MCF 10A (cell line): ENCODE measurements around the gene LRP2. TPM values are rescaled to one million over a fixed set of nuclear protein-coding genes. Genes with fewer than 3 reads are reported as not detected.

Experiments used
- BruUV-seq: library from RNA; stranded (reverse); fragments of 400-500 nt; replicated peaks from 2 replicates; lab custom pipeline; 2021; lab: Mats Ljungman, UMichigan
- CTCF ChIA-PET: fragments of 300-600 bp; sonication (Branson Sonifier 250); formaldehyde crosslinking; extraction: SDS; loops from one replicate; lab custom pipeline; 2021; ENCODE audit warnings: antibody characterized with exemption, inconsistent platforms; lab: Yijun Ruan, JAX
- POLR2A ChIA-PET: fragments of 300-600, 350-650 bp; sonication (Branson Sonifier 250); formaldehyde crosslinking; extraction: SDS; loops from one replicate; lab custom pipeline; 2020; ENCODE audit warnings: antibody characterized with exemption, inconsistent platforms; lab: Yijun Ruan, JAX
- DNase-seq: peaks from one replicate; pipeline ENCODE4 v3.0.0-alpha.2; 2018; ENCODE audit not compliant: unreplicated experiment
- H3K27ac Mint-ChIP-seq: one replicate; pipeline ENCODE4 v1.8.0; 2022; ENCODE audit warnings: mild to moderate bottlenecking, low read depth, mixed read lengths; ENCODE audit not compliant: unreplicated experiment
- H3K27me3 Mint-ChIP-seq: one replicate; pipeline ENCODE4 v1.8.0; 2022; ENCODE audit warnings: mixed read lengths; ENCODE audit not compliant: insufficient read depth, unreplicated experiment
- H3K36me3 Mint-ChIP-seq: one replicate; pipeline ENCODE4 v1.8.0; 2022; ENCODE audit warnings: mild to moderate bottlenecking, moderate library complexity, mixed read lengths; ENCODE audit not compliant: insufficient read depth, unreplicated experiment
- H3K4me1 Mint-ChIP-seq: one replicate; pipeline ENCODE4 v1.8.0; 2022; ENCODE audit warnings: mixed read lengths; ENCODE audit not compliant: insufficient read depth, unreplicated experiment
- H3K4me3 Mint-ChIP-seq: one replicate; pipeline ENCODE4 v1.8.0; 2022; ENCODE audit warnings: mild to moderate bottlenecking, moderate library complexity, mixed read lengths; ENCODE audit not compliant: unreplicated experiment
- H3K9me3 Mint-ChIP-seq: one replicate; pipeline ENCODE4 v1.8.0; 2022; ENCODE audit warnings: mixed read lengths; ENCODE audit not compliant: unreplicated experiment
- CTCF ChIP-seq: fragments of 200-600 bp; IDR thresholded peaks from one replicate; pipeline ENCODE4 v1.8.0; 2022; ENCODE audit warnings: antibody characterized with exemption, mild to moderate bottlenecking; ENCODE audit not compliant: unreplicated experiment
- intact Hi-C: fragments of 100-400 bp; cut with micrococcal nuclease; formaldehyde crosslinking; loops from 2 replicates; pipeline ENCODE4 v1.14.1; 2022
- total RNA-seq: library from RNA; stranded (reverse); gene quantifications from 2 replicates; pipeline ENCODE4 v1.2.3, GENCODE V29; 2022

Gene LRP2
- total RNA-seq, 1 experiment from 2014 or later, result 0.07 TPM

DNA sequence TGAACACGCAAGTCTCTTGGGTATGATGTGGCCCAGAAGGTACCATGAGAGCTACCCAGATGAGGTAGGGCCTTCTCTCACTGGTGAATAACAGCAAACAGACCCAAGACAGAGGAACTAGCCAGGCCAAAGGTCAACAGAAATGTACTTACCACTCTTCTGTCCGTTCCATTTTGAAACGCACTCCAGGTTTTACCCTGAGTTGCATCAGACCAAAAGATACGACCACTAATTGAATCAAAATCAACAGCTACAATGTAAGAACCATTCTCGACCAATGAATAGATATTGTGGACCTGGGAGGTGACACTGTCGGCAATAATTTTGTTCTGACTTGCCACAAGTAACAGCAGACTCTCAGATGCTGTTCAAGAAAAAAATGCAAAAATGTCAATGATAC is 124.4 kb downstream of the LRP2 start:
- Mint-ChIP-seq H3K4me1 (no peaks in the 10 kb centered on the region), H3K9me3 (no peaks in the 10 kb centered on the region), H3K36me3 (no peaks in the 10 kb centered on the region), H3K27ac (no peak overlapping the region), H3K4me3 (no peak overlapping the region), H3K27me3 (peaks cover 80% of the 10 kb centered on the region)
- no peak for TF ChIP-seq CTCF
- ChIA-PET CTCF (interaction anchor here (0.7 kb wide), 1 partner anchor 51 kb away, joined by 3 read pairs; no protein-coding TSS in a partner anchor), POLR2A (no interaction called here)
- BruUV-seq, result no TSS peak
- DNase-seq, result no peak
- intact Hi-C loops, result no loop called here

DNA sequence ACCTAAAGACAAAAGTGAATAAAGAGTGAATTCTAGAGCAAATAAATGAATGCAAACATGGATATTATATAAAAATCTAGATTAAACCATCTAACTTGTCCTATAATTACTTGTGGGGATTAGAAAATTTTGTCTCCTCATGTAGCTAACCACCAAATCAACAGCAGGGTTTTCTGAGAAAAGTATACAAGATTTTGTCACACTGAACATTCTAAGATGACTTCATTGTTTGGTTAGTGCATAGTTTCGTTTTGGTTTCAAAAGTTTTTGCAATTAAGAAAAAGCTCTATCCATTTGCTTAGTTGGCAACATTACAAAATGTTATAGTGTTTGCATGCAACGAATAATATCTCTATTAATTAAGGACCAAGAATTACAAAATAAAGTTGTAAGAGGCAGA is 125.0 kb downstream of the LRP2 start:
- no peak overlapping the region for H3K27ac Mint-ChIP-seq
- no peak overlapping the region for H3K4me3 Mint-ChIP-seq
- H3K9me3 Mint-ChIP-seq, result no peaks in the 10 kb centered on the region
- no peaks in the 10 kb centered on the region for H3K36me3 Mint-ChIP-seq
- ChIA-PET CTCF (no interaction called here), POLR2A (no interaction called here)
- H3K4me1 Mint-ChIP-seq, result no peaks in the 10 kb centered on the region
- peaks cover 80% of the 10 kb centered on the region for H3K27me3 Mint-ChIP-seq
- intact Hi-C loops, result no loop called here
- no peak for TF ChIP-seq CTCF
- BruUV-seq, result no TSS peak
- no peak for DNase-seq

DNA sequence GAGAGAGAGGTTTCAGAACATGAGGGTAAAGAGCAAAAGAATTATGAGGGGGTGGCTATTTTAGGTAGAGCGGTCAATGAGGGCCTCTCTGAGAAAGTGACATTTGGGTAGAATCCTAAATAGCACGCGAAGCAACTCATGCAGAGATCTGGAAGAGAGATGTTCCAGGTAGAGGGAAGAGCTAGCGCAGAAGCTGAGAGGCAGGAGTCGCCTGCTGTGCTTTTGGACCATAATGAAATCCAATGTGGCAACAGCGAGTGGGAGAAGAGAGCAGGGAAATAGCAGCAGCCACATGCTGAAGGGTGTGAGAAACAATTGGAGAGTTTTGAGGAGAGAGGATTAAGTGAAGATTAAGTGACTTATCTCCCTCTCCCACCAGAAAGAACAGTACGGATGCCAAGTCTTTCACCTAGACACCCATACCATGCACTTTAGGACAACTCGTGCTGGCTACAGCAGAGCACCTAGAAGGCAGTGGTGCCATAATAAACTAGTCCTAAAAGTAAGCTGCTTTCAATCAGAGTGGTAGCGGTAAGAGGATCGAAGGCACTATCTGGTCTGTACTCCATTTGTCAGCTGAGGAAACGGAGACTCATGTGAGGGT is 129.7 kb downstream of the LRP2 start:
- Mint-ChIP-seq H3K27ac (no peak overlapping the region), H3K27me3 (peaks cover 79% of the 10 kb centered on the region), H3K4me3 (no peak overlapping the region), H3K9me3 (no peaks in the 10 kb centered on the region), H3K4me1 (no peaks in the 10 kb centered on the region), H3K36me3 (no peaks in the 10 kb centered on the region)
- DNase-seq, result no peak
- intact Hi-C loops, result no loop called here
- TF ChIP-seq CTCF, result no peak
- no TSS peak for BruUV-seq
- ChIA-PET POLR2A (no interaction called here), CTCF (interaction anchor here (0.7 kb wide), 1 partner anchor 11 kb away, joined by 4 read pairs; no protein-coding TSS in a partner anchor)

DNA sequence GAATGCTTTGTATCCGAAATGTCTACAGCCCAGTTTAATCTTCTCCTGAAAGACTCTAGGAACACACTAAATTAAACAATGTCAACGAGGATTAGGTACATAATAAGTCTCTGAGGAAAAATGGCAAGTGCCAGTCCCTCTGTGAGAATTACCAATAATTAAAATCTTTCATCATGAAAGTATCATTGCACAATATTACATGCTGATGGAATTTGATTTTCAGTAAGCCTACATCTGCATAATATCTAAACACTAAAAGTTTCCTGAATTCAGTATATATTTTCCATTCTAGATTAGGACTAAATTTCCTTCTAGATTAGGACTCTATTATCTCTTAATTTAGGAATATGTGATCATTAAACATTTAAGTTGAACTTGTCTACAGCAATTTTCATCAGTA is 132.1 kb downstream of the LRP2 start:
- no peak for DNase-seq
- no peak for TF ChIP-seq CTCF
- no peaks in the 10 kb centered on the region for H3K9me3 Mint-ChIP-seq
- no peak overlapping the region for H3K4me3 Mint-ChIP-seq
- POLR2A ChIA-PET, result no interaction called here
- BruUV-seq, result no TSS peak
- intact Hi-C loops, result no loop called here
- CTCF ChIA-PET, result no interaction called here
- H3K27ac Mint-ChIP-seq, result no peak overlapping the region
- no peaks in the 10 kb centered on the region for H3K4me1 Mint-ChIP-seq
- peaks cover 67% of the 10 kb centered on the region for H3K27me3 Mint-ChIP-seq
- H3K36me3 Mint-ChIP-seq, result no peaks in the 10 kb centered on the region
